Keratinocyte (primary cell): Measurements from ENCODE around the gene NCOR1.

Experiments used
- CTCF ChIP-seq, 3 experiments: IDR thresholded peaks in 1 of 3; conservative IDR thresholded peaks in 1 of 3; optimal IDR thresholded peaks in 1 of 3; 2 replicates in 2 of 3; 3 replicates in 1 of 3; pipeline versions ENCODE3 to v1.5.1; 2011; ENCODE audit warnings: low read length in 3 of 3, mild to moderate bottlenecking in 3 of 3, moderate library complexity in 2 of 3, control low read depth in 1 of 3, inconsistent platforms in 1 of 3; ENCODE audit not compliant: insufficient read depth in 2 of 3; ENCODE audit errors: extremely low read depth in 1 of 3
- EZH2 ChIP-seq: IDR thresholded peaks from one replicate; pipeline ENCODE4 v1.6.1; 2012; ENCODE audit warnings: inconsistent platforms, mild to moderate bottlenecking, low read length, moderate library complexity

GRCh38 chr17:16255481-16255921, 40.2 kb upstream of the NCOR1 start:
- TF ChIP-seq EZH2 = no peak
- TF ChIP-seq CTCF (optimal IDR thresholded peaks at IDR 0.05 in 1 of 3, IDR thresholded peaks at IDR 0.05 in 1 of 3, conservative IDR thresholded peaks at IDR 0.05 in 1 of 3; ENCODE audit: extremely low read depth in 1 of 3, insufficient read depth in 2 of 3, low read length in 3 of 3) = no peak
